Urinary bladder (tissue), 4 donors: ENCODE results near the gene SYT10. TPM values are rescaled to one million over a fixed set of nuclear protein-coding genes. Genes with fewer than 3 reads are reported as not detected.
"Not testable (repeated sequence)": the region's sequence is repeated elsewhere in the genome, so short reads cannot be mapped to it uniquely, and the experiment has no call there.

ENCODE experiments used
- DNase-seq: peaks from one replicate; pipeline ENCODE4 v3.0.0-alpha.2; 2015; ENCODE audit errors: extremely low spot score
- H3K27ac ChIP-seq: one replicate; pipeline ENCODE4 v1.5.1; 2013; ENCODE audit warnings: low read depth, mild to moderate bottlenecking, moderate library complexity
- H3K36me3 ChIP-seq: one replicate; pipeline ENCODE4 v1.6.1; 2013; ENCODE audit warnings: mild to moderate bottlenecking, moderate library complexity; ENCODE audit not compliant: insufficient read depth
- H3K4me1 ChIP-seq: one replicate; pipeline ENCODE4 v1.6.1; 2013; ENCODE audit warnings: mild to moderate bottlenecking, moderate library complexity; ENCODE audit not compliant: insufficient read depth
- H3K4me3 ChIP-seq: one replicate; pipeline ENCODE4 v1.5.1; 2013; ENCODE audit warnings: low read depth, low read length
- WGBS: extraction: QIAGEN DNeasy Blood & Tissue Kit; methylation state at CpG from one replicate; pipeline ENCODE4 v1.1.7; 2013; 5-methylcytosine and 5-hydroxymethylcytosine counted together
- polyA plus RNA-seq: library from polyadenylated mRNA; stranded (reverse); fragments of 200-250 nt; gene quantifications from one replicate; pipeline ENCODE4 v1.2.3, GENCODE V29; 2013
- total RNA-seq: library from RNA; depleted of rRNA; stranded (reverse); fragments of >200 nt; gene quantifications from one replicate; pipeline ENCODE4 v1.2.3, GENCODE V29; 2014
- donor health status: healthy with polysubstance abuse.
- donor health status: healthy.

The SYT10 gene
- total and polyA plus RNA-seq, 2 donors: 0.11 to 6.4 TPM

DNA sequence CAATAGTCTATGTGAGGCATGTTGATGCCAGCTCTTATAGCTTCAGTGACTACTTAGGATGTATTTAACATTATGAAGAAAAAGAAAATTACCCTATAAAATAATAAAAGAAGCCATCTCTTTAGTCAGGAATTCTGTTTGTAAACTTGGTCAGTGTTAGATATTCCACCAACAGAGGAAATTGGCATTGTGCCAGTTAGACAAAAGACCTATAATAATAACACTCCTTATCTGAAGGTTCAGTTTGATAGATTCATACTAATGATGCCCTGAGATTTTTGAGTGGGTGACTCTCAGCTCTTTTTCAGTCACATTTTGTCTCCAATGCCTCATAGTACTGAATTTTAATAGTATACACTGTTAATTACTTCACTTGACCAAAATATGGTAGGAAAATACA lies 6.6 kb downstream of the SYT10 start:
- H3K36me3 ChIP-seq: no peaks in the 10 kb centered on the region
- H3K4me1 ChIP-seq: no peaks in the 10 kb centered on the region
- no peak overlapping the region for H3K27ac ChIP-seq
- no peak overlapping the region for H3K4me3 ChIP-seq
- no peak for DNase-seq

DNA sequence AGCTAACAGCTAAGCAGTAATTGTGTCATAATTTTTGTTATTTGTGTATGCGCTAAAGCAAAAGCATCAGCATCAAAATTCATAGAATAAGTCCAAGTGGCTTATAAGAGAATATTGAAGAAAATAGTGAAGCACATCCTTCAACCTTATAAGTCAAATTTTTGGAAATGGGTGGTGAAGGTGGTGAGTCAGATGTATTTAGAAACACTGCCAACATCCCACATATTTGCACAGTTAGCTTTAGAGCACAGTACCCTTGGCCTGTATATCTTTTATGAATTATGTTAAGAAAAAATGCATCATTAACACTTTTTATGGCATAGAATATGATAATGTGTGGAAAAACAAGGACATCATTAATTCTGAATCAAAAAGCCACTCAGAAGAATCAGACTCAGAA lies 8.0 kb downstream of the SYT10 start:
- Histone ChIP-seq H3K36me3 (no peaks in the 10 kb centered on the region), H3K4me3 (no peak overlapping the region), H3K27ac (no peak overlapping the region), H3K4me1 (no peaks in the 10 kb centered on the region)
- 98% methylated on average over 1 of the region's 1 CpG for WGBS
- no peak for DNase-seq

DNA sequence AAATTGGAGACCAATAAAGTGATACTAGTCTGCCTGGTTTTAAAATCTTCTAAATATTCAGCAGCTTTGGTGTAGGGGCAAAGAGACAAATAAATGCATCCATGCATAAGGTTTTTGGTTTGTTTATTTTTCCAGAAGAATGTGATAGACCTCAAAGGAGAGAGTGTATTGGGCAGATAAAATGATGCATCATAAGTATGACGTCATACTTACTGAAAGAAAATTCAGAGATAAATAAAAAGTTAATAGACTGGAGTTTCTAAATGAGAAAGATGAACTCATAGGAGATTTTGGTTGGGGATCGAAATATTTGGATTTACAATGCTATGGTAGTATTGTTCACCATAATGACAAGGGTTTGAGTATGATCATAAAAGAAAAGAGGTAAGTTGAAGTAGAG lies 10.2 kb downstream of the SYT10 start:
- WGBS: 89% methylated on average over 2 of the region's 2 CpGs
- Histone ChIP-seq H3K27ac (no peak overlapping the region), H3K4me3 (no peak overlapping the region)

DNA sequence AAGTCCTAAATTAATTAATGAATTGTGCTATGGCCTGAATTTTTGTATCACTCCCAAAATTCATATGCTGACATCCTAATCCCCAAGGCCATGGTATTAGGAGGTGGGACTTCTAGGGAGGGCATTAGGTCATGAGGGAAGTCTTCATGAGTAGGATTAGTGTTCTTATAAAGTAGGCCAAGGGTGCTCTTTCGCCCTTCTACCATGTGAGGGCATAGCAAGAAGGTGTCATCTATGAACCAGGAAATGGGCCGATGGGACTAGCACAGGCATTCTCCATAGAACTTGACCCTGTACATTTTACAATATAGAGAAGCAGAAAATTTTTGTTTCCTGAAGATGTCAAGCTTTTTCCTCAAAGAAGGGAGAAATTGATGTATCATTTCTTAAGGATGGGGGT lies 12.5 kb downstream of the SYT10 start:
- Histone ChIP-seq H3K27ac (no peak overlapping the region), H3K4me1 (no peaks in the 10 kb centered on the region), H3K36me3 (no peaks in the 10 kb centered on the region), H3K4me3 (no peak overlapping the region)
- 87% methylated on average over 2 of the region's 2 CpGs for WGBS
- DNase-seq: no peak

More for the DNA sequence above, 10.2 kb downstream of the SYT10 start:
- Histone ChIP-seq H3K4me1 (no peaks in the 10 kb centered on the region), H3K36me3 (no peaks in the 10 kb centered on the region)
- no peak for DNase-seq

DNA sequence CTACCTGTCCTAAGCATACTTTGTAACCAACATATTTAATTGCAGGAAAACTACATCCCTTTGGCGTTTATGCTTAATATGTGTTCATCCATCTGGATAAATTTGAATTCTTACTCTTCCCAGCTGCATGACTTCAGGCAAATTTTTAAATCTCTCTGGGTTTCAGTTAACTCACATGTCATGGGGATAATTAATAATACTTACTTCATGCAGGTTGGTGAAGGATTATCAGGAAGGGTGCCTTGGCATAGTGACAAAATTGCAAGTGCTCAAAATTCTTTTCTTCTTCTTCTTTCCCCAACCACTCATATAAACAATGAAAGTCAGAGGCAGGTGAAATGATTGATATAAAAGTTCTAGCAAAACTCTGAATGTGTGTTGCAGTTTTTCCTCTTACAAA lies 15.9 kb downstream of the SYT10 start:
- WGBS: 87% methylated on average over 1 of the region's 1 CpG
- no peak overlapping the region for H3K4me3 ChIP-seq
- H3K27ac ChIP-seq: no peak overlapping the region
- no peak for DNase-seq
- no peaks in the 10 kb centered on the region for H3K4me1 ChIP-seq
- no peaks in the 10 kb centered on the region for H3K36me3 ChIP-seq

DNA sequence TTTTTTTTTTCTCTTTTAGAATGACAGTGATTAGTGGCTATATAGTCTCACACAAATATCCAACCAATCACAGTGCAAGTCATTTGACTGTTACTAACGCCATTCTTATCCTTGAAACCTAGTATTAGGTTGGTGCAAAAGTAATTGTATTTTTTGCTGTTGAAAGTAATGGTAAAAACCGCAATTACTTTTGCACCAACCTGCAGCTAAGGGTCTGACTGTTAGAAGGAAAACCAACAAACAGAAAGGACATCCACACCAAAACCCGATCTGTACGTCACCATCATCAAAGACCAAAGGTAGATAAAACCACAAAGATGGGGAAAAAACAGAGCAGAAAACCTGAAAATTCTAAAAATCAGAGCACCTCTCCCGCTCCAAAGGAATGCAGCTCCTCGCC lies 27.2 kb downstream of the SYT10 start:
- not testable (repeated sequence) for H3K4me1 ChIP-seq, H3K4me3 ChIP-seq, H3K27ac ChIP-seq, H3K36me3 ChIP-seq, DNase-seq
- 91% methylated on average over 6 of the region's 6 CpGs for WGBS

DNA sequence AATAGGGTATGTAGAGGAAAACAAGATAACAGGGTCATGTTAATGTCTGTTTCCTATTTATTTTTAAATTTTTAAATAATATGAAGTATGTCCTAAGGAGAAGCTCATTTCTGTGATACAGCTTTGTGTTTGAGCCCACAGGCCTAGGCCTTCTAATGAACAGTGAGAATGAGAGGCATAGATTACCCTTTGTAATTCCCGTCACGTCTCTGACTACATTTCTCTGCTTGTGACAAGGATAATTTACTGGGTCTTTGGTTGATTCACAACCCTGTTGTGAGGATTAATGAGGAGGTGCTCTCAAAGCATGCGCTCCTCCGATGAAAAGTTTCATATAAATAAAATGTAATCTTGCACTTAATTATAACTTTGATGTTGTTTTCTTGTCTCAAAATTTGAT lies 56.1 kb downstream of the SYT10 start:
- H3K4me1 ChIP-seq: no peaks in the 10 kb centered on the region
- no peak for DNase-seq
- 61% methylated on average over 4 of the region's 4 CpGs for WGBS
- no peaks in the 10 kb centered on the region for H3K36me3 ChIP-seq
- no peak overlapping the region for H3K4me3 ChIP-seq
- H3K27ac ChIP-seq: no peak overlapping the region

DNA sequence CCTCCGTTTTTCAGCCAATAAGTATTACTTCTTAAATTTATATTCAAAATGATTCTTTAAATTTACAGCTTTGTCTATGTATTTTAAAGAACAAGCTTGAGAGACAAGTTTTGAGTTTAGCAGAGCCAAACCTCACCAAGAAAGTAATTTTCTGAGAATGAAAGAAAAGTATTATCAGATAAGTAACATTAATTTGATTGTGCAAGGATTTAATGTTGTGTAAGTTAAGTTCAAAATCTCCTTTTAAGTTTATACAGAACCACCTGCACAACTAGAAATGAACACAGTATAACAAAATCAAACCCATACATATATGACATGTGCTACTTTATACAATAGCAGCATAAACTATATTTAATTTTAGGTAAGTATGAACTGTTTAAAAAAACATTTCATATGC lies 63.5 kb downstream of the SYT10 start:
- no peak overlapping the region for H3K27ac ChIP-seq
- 78% methylated on average over 1 of the region's 1 CpG for WGBS
- DNase-seq: no peak

DNA sequence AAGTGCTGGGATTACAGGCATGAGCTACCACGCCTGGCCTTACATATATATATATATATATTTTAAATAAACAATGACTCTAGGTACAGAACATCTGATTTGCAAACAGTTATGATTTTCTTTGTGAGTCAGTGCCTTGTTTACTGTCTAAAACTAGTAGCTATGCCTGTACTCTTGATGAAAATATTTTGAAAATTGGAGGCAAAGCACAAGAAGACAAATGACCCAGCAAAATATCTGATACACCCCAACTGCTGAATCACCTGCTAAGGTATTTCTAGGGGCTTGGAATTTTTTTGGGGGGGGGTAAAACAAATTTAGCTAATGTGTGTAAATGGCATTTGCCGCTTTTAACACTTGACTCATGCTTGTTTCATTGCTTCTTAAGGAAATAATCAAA lies 69.3 kb downstream of the SYT10 start:
- H3K27ac ChIP-seq: no peak overlapping the region
- no peaks in the 10 kb centered on the region for H3K4me1 ChIP-seq
- no peak overlapping the region for H3K4me3 ChIP-seq
- WGBS: 80% methylated on average over 2 of the region's 2 CpGs
- H3K36me3 ChIP-seq: no peaks in the 10 kb centered on the region
- DNase-seq: no peak

More for the DNA sequence above, 63.5 kb downstream of the SYT10 start:
- Histone ChIP-seq H3K4me1 (no peaks in the 10 kb centered on the region), H3K36me3 (no peaks in the 10 kb centered on the region), H3K4me3 (no peak overlapping the region)

DNA sequence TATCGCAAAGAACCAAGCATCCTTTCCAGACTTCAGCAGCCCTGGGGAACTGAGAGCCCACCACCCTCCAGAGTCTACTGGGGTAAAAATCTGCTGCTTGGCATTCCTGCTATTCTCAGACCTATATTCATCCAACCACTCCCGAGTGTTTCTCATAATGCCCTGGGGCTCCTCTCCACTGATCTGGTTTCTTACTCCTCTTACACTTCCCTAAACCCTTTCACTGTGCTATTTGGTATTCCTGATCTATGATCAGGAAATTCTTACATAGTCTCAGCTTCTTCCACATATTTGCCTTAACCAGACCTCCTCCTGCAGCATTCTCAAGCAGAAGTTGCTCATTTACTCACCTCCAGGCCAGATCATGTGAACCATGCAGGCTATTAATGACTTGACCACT lies 82.4 kb downstream of the SYT10 start:
- Histone ChIP-seq H3K4me3 (no peak overlapping the region), H3K27ac (no peak overlapping the region), H3K36me3 (no peaks in the 10 kb centered on the region), H3K4me1 (no peaks in the 10 kb centered on the region)
- no peak for DNase-seq
- WGBS: 86% methylated on average over 2 of the region's 2 CpGs

DNA sequence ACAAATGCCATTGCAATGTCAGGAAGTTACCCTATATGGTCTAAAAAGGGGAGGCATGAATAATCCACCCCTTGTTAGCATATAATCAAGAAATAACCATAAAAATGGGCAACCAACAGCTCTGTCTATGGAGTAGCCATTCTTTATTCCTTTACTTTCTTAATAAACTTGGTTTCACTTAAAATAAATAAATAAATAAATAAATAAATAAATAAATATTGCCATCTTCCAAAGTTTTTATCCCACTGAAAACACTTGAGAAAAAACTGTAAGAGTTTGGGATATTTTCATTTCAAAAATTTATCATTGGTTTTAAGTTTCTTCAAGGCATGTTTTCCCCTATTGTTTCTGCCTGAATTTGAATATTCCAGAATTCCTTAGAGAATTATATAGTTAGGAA lies 89.8 kb downstream of the SYT10 start:
- Histone ChIP-seq H3K4me1 (no peaks in the 10 kb centered on the region), H3K27ac (no peak overlapping the region), H3K36me3 (no peaks in the 10 kb centered on the region), H3K4me3 (no peak overlapping the region)
- DNase-seq: no peak

DNA sequence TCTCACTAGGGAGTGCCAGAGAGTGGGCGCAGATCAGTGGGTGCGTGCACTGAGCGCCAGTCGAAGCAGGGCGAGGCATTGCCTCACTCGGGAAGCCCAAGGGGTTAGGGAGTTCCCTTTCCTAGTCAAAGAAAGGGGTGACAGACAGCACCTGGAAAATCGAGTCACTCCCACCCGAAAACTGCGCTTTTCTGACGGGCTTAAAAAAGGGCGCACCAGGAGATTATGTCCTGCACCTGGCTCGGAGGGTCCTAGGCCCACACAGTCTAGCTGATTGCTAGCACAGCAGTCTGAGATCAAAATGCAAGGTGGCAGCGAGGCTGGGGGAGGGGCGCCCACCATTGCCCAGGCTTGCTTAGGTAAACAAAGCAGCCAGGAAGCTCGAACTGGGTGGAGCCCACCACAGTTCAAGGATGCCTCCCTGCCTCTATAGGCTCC lies 107.6 kb downstream of the SYT10 start:
- not testable (repeated sequence) for H3K27ac ChIP-seq, H3K36me3 ChIP-seq, DNase-seq, H3K4me1 ChIP-seq, H3K4me3 ChIP-seq
- WGBS: 90% methylated on average over 15 of the region's 15 CpGs

DNA sequence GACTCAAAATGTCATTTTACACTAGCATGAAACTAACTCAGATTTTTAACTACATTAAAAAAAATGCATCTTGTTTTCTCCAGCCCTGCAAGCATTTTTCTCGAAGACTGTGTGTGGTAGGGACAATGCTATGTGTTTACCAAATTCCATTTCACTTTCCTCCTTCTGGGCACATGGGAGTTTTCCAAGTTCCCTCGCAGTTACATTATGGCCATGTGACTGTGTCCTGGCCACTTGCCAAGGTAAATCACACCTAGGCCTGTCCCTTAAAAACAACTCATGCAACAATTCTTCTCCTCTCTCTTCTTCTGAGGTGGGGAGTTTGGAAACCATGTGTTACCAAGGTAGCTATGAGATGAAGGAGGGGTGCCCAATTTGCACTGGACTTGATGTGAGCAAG lies 108.7 kb downstream of the SYT10 start:
- WGBS: 36% methylated on average over 2 of the region's 2 CpGs
- Histone ChIP-seq H3K4me1 (no peaks in the 10 kb centered on the region), H3K4me3 (no peak overlapping the region), H3K27ac (no peak overlapping the region), H3K36me3 (no peaks in the 10 kb centered on the region)
- DNase-seq: no peak
